TTC549 (cell line): ENCODE results near the gene SORBS2.
"Not testable (repeated sequence)": the region's sequence is repeated elsewhere in the genome, so short reads cannot be mapped to it uniquely, and the experiment has no call there.

ENCODE experiments used
- FAIRE-seq: peaks from 2 replicates; lab custom pipeline; 2012; peaks lifted over from hg19 to GRCh38; lab: Jason Lieb, UNC

SORBS2 gene

DNA sequence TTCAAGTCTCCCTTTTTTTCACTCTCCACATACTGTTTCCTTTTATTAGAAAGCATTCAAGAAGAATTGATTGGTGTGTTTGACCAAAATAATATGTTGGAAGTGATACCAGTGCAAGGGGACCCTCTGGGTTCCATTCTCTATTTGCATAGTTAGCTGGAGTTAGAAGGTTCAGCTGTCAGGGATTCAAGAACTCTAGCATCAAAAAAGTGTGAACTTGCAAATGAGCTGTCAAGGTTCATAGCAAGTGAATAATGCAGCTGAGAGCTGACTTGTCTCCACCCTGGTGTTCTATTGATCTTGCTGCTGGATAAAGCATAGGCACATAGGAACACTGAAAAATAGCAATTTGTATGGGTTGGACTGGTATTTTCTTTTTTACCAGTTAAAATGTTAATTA, 73.2 kb downstream of the SORBS2 start:
- FAIRE-seq: no peak

DNA sequence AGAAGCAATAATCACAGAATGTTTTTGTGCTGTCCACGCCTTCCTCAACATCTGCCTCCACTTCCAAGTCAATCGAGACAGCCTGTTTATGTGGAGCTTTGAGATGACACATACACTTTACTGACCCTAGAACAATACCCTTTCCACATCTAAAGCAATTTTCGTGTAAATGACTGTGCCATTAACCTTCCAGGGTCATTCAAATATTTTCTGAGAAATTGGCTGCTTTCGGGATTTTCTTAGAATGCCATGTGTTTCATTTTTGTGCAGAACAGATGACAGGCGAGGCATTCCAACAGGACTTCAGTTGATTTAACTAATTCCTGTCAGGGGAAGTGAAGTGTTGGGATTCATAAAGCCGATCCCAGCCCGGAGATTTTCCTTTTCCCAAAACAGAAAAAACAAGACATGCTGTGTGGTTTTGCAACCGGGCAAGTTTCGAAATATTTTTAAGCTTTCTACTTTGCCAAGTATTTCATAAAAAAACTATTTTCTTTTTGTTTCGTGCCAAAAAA, 73.9 kb downstream of the SORBS2 start:
- no peak for FAIRE-seq

DNA sequence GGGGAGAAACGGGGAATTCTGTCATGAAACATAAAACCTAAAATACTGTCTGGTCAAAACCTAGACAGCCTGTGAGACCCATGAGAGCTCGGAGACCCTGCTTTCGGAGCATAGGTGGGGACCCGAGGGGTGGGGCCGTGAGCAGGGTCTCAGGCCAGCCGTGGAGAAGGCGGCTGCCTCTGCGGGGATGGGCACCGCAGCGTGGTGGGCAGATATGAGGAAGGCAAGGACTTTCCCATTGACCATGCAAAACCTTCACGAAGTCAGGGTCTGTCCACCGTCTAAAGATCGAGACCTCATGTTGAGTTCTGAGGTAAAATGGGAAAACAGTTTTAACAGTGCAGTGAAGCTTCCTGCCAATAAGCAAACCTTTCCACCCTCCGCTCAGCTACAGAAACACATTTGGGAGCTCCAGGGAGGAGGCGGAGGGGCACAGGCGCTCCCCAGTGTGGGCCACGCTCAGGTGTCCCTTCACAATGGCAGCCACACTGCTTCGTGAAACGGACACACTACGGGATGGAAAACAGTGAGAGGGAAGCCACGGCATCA, 74.4 kb downstream of the SORBS2 start:
- no peak for FAIRE-seq

DNA sequence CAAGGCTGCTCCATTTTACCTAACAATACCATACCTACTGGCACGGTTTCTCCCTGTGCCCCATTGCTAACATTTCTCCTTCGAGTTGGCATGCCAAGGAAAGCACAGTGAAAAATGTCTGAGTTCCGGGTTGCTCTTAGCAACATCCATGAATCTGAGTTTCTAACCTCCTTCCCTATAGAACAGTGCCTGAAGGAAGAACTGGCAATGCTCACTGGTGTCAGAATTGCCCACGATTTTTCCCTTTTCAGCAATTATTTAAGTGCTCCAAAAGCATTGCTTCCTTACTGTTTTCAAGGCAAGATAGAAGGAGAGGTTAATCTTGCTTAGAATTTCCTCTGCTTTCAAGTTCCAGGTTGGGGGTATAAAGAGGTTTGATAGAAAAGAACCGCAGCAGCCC, 75.1 kb downstream of the SORBS2 start:
- no peak for FAIRE-seq

DNA sequence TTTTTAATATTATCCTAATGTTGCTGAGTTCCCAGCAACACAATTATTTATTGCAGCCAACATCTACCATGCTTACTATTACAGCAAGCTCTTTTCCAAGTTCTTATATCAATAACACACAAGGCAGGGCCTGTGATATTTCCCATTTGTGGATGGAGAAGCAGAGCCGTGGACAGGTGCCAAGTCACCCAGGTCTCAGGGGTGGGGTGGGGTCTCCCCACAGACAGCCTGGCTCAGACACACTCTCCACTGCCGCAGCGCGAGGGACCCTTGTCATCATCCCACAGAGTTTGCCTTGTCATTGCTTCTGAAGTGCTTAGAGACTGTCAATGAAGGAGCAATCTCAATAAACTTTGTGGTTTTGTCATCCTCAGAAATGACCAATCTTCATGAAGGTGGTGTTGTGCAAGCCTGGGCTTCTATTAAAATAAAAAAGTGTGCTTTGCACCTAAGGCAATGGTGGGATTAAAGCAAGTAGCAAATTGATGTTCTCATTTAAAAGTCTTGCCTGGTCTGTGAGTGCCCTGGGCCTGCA, 76.1 kb downstream of the SORBS2 start:
- FAIRE-seq: no peak

DNA sequence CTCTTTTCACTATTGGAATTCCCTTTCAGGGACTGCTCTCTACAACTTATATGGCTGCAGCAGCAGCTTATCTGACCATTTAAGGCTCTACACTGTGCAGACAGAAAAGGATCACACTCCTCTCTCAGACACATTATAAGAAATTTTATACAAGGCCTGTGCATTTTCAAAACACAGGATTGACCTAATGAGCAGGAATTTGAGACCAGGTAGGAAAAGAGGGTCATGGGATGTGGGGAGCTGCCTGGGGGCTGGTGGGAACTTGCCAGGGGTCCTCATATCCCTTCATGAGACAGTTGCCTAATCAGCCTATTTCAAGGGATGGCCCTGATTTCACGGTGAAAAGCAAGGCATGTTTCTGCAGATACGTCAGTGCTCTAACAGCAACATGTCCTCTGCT, 77.1 kb downstream of the SORBS2 start:
- no peak for FAIRE-seq

DNA sequence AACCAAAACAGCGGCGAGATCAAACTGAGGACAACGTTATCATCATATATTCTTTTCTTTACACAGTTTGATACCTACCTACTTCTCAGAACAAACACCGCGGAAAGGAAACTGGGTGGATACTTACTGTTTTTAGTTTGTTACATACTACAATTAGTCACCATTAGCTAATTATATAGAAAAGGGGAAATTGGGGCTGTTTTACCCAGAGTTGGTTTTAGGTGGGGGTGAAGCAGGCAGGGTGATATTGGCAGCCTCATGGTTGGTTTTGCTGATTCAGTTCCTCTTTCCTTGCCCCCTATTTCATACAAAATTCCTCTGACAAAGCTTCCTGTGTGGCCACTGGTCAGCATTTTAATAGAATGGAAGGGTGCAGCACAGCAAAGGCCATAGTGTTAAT, 77.8 kb downstream of the SORBS2 start:
- no peak for FAIRE-seq

DNA sequence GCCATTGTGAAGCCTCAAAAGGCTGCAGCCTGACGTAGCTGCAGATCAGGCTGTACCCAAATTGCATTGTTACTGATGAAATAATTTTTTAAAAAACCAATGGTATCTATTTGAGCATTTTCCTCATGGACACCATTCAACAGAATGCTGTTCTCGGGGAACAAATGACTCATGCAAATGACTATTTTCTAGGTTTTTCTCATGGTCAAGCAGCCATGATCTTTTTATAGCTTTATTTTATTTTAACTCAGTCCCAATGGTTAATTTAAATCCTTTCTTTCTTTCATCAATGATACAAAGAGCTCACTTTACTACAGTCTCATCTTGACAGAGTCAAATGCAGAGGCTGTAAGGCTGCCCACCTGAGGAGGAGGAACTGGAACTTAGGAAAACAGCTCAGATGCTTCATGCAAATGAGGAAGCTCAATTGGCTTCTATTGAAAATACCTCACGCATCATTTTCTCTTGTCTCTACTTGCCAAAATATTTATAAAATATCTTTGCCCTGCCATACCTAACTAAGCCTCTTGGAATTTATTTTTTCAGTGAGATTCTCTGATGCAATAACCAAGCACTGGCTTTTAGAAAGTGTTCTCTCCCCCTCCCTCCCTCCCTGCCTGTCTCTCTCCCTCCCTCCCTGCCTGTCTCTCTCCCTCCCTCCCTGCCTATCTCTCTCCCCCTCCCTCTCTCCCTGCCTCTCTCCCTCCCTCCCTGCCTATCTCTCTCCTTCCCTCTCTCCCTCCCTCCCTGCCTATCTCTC, 81.0 kb downstream of the SORBS2 start:
- no peak for FAIRE-seq

DNA sequence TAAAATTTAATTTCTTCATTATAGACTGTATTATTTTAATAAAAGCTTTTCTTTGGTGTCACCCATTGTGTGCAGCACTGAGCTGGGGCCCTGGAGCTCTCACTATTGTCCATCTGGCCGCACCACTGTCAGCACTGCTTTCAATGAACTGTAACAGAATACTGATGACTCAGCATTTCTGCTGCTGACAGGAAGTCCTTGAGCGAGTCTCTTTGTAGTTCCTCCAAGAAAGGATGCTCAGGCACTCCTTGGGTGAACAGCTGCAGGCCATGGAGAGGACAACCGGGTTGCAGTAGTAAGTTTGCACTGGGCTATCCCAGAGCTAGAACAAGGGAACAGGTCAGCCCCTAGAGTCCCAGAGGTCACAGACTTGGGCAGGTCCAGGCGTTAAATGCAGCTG, 81.6 kb downstream of the SORBS2 start:
- FAIRE-seq: no peak

DNA sequence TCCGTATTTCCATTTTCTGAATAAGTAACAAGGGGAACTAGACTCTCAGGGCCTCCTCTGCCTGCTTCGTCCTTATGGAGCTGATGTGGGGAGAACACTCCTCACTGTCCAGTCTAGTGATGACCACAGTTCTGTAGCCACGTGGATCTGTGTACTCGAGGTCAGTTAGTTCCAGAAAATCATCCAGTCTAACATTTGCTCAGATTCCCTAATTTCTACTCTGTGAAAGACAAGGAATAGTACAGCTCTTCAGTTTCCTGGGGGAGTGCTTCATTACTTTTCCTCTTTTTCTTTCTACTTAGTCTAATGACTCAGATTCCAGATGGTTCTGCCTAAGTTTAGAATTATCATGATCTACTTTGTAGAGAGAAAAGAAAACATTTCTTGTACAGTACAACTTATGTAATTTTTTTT, 82.6 kb downstream of the SORBS2 start:
- FAIRE-seq: no peak

DNA sequence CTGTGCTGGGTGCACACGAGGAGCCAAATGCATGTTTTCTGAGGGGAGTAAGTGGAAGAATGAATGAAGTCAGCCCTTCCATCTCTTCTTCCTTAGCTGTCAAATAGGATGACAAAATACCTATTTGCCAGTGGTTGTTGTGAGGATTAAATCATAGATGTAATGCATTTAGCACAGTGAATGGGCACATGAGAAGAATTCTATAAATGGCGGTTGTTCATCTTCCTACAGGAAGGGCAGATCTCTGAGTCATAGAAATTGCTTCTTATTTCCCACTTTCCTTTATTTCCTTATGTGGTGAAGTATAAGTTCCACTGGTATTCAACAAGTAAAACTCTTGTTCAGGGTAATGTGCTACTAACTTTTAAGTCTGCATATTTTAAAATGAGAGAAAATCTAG, 83.1 kb downstream of the SORBS2 start:
- no peak for FAIRE-seq

DNA sequence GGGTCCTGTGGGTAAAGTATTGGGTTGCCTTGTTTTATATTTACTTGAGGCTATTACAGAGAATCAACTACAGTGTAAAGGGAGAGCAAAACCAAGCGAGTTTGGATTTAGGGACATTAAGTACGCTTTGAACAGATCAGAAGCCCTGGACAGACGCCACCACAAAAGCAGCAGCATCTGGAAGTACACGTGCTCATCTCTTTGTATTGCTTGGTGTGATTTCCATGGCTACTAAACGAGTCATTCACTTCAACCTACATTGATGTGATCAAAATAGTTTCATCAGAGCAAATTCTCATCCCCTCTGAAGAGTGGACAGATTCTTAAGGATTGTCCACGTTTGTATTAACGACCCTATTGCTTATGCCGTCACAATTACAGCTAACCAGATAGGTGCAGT, 85.1 kb downstream of the SORBS2 start:
- no peak for FAIRE-seq

DNA sequence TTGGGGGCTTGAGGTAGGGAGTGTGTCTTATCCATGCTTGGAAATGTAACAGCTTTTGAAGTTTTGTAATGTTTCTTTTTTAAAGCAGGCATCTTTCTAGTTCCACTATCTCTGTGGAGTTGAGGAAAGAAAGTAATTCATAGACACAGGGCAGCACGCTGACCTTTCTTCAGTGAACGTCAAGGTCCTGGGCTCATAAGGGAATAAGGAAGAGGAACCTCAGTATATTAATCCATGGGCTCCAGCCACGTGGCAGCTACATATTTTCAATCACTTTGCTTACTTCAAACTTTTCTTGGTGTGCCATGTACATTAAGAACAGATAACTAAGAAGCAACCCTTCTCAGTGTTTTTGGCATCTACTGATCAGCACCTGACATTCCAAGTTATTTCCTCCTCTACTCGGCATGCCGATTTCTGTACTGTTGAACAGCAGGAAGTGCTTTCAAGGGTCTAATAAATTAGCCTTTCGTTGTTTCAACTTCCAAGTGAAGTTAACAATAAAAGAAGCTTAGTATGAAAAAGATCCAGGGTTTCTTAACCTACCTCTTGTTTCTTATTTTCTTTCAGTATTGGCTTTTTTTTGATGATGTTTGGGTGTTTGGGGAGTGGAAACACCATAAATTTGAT, 88.2 kb downstream of the SORBS2 start:
- no peak for FAIRE-seq

DNA sequence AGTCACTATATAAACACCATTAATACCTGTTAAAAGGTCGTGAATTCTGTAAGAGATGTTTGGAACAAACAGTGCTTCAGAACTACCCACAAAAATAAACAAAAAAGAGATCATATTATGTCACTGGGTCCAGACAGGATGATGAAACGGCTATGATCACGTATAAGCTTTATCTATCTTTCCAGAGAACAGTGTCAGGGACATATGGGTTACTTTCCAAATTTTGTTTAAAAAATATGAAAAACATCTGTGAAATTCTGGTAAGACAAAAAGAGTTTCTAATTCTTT, 90.0 kb downstream of the SORBS2 start:
- no peak for FAIRE-seq

DNA sequence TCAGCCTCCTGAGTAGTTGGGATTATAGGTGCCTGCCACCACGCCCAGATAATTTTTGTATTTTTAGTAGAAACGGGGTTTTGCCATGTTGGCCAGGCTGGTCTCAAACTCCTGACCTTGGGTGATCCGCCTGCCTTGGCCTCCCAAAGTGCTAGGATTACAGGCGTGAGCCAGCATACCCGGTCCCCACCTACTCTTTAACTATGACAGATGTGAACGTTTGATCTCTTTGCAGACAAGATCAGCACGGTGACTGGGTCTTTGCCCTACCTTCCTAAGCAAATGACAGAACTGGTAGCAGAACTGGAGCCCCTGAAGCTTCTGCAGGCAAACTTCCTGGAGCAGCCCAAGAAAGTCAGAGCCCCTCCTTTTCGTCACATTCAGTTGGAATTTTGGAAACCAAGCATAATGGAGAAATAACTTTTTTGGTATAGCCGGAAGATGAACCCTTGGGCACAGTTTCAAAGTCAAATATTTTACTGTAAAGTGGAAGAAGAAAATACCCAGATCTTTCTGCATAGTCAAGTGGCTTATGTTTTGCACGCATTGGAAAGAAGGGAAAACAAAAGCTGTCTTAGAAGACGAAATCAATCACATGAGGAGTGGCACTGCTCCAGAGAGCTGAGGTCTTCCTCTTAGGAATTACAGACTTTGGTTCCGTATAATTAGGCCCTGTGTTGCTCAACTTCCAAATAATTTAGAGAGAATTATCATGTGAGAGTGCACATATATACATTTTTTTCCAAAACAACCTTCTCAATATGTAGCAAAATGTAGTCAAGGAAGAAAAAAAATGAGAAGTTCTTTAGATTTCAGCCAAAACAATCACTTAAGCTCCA, 90.6 kb downstream of the SORBS2 start:
- FAIRE-seq: no peak

DNA sequence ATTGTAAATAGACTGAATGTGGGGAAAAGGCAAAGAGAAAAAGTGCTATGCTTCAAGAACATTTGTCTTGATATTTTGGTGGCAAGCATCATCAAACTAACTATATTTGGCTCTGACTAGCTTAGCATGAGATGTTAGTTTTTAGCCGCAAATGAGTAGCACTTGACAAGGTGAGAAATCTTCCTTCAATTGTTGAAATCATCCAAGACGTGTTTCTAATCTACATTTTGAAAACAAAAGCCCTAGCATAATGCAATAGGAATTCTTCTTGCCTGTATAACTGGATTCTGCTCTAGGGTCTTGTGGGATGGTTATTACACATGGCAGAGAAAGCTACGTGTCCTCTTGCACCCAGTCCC, 92.5 kb downstream of the SORBS2 start:
- no peak for FAIRE-seq

DNA sequence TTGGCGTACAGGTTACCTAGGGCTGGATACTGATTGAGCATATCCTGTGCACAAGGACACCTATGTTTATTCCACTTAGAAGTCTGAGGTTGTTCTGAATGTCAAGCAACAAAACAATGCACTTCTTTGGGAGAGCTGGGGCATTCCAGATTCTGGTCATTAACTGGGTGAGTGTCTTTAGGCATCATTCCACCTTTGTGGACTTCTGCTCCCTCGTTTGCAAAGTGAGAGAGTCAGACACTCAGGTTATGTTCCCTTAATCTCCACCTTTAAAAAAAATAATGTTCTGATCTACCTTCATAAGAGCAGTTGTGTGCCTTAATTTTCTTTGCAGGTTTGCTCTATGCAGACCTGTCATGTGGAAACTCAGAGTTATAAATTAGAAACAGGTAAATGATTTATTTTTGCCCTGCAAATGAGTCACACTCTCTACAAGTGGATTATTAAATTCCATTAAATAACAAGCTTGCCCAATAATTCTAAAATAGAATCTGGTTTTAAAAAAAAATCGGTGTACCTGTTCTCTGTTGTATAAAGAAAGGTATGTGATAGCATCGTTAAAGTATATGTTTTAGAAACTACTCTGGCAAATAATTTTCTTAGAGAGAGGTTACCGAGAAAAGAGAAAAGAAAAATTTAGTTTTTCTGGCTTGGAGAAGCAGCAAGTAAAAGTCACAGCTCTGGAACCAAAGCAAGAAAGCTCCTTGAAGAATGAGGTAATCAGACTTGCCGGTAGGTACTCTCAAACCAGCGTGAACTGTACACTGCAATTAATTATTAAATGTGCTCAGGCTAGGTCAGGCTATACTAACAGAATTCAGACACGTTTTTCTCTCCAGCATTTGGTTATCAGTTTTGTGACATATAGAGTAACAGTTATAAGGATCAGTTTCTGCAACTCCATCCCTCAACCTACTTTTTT, 93.2 kb downstream of the SORBS2 start:
- FAIRE-seq: no peak

DNA sequence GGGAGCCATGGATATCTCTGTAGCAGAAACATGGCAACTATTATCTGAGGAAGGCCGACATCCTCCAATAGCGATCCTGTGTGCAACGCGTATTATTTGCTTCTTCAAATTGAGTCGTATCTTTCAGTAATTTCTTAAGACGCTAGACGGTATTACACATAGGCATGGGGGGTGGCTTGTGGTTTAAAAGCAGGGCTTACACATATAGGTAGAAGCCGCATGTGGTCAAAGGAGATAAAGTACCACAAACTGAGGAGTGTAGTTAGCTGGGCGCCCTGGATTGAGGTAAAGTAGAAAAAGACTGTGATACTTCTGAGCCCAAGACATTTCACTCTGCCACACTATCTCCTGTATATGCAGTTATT, 94.6 kb downstream of the SORBS2 start:
- FAIRE-seq: no peak

DNA sequence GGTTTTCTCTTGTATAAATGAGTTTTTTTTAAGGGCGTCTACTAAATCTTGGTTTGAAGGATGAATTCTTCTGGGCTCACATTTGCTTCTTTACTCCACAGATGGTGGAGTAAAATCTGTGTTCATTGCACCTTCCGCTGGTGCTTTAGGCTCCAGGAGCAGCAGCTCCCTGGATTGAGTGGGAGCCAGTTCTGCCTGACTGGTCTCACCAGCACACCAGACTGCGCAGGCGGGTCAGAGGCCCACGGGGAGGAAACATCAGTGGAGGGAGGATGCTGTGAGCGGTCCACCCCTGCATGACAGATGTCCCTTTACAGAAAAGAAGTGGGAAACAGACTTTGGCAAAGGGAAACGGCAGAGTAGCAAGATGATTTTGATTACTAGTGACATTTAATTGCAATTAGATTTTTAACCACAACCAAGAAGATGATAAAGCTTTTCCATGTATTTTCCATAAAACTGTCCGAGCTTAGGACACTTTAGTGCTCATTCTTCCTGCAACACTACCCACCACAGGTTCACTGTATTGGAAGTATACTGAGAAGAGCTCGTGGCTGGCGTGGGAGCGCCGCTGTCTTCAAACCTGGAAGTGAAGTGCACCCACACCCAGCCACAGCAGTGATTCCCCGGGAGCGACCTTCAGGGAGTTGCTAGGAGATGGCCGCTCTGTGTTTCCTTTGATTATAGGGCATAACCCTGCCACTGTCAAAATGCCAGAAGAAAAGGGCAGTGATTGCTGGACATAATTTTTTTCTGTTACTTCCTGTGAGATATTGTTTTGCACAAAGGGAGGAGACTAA, 95.2 kb downstream of the SORBS2 start:
- no peak for FAIRE-seq

DNA sequence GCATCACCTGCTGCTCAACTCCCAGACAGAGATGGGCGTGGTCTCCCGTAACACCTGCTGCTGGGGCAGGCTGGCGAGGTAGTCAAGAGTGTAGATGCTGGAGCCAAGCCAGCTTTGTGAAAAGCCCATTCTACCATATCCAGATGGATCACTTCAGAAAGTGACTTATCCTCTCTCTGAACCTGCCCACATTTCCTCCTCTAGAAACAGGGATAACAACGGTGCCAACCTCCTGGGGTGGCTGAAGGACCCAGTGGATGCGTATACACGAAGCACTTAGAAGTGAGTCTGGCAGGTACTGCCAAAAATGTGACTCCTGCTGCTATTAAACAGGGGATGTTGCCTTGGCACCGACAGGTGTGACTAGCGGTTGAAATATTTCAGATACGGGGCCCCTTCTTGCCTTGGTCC, 95.8 kb downstream of the SORBS2 start:
- FAIRE-seq: no peak

DNA sequence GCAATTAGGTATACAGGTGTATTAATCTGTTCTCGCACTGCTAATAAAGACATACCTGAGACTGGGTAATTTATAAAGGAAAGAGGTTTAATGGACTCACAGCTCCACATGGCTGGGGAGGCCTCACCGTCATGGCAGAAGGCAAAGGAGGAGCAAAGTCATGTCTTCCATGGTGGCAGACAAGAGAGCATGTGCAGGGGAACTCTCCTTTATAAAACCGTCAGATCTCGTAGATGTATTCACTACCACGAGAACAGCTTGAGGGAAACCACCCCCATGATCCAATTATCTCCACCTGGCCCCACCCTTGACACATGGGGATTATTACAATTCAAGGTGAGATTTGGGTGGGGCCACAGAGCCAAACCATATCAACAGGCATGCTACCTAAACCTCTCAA, 97.5 kb downstream of the SORBS2 start:
- not testable (repeated sequence) for FAIRE-seq
